Colonic mucosa (tissue), 4 donors: ENCODE data around the gene MRPS26. TPM values are rescaled to one million over a fixed set of nuclear protein-coding genes. Genes with fewer than 3 reads are reported as not detected.
"Not testable (repeated sequence)": the region's sequence is repeated elsewhere in the genome, so short reads cannot be mapped to it uniquely, and the experiment has no call there.

Experiments
- DNase-seq: peaks from one replicate; pipeline ENCODE4 v3.0.0-alpha.2; 2020
- H3K27ac ChIP-seq: fragments of 200-600 bp; one replicate; pipeline ENCODE4 v1.8.0; 2021
- H3K27me3 ChIP-seq: fragments of 200-600 bp; one replicate; pipeline ENCODE4 v1.8.0; 2021
- H3K36me3 ChIP-seq: fragments of 200-600 bp; one replicate; pipeline ENCODE4 v1.8.0; 2021
- H3K4me1 ChIP-seq: fragments of 200-600 bp; one replicate; pipeline ENCODE4 v1.8.0; 2021; ENCODE audit warnings: mild to moderate bottlenecking
- H3K4me3 ChIP-seq: fragments of 200-600 bp; one replicate; pipeline ENCODE4 v1.8.0; 2021
- H3K9ac ChIP-seq, 2 donors: one replicate each; pipeline ENCODE4 v1.7.0; 2013; ENCODE audit warnings: control low read depth in 2 of 2, low read depth in 2 of 2, low read length in 2 of 2
- H3K9me3 ChIP-seq: fragments of 200-600 bp; one replicate; pipeline ENCODE4 v1.8.0; 2021
- intact Hi-C: fragments of 100-400 bp; cut with DNase I; formaldehyde crosslinking; loops from one replicate; pipeline ENCODE4 v1.14.1; 2022
- total RNA-seq, 2 donors: library from RNA; stranded (reverse); fragmentation: NEBNext Ultra II Directional in 1 of 2; extraction: Animal tissue kit (Norgen Biotek cat#: 25700) in 1 of 2; gene quantifications; one replicate each; pipeline ENCODE4 v1.2.1, GENCODE V29; 2021
- TF ChIP-seq, protein P1 (sequence below): fragments of 200-600 bp; IDR thresholded peaks from one replicate; pipeline ENCODE4 v1.8.0; 2022; ENCODE audit warnings: antibody characterized with exemption, mild to moderate bottlenecking
- donor health status: healthy.
- donor health status: DM: no; HTN: no; CAD: no.
- donor health status: DM: no; HTN: no; CAD: no.

The MRPS26 gene
- total RNA-seq, 2 donors from 2014 or later, result 37.6 to 72.5 TPM

DNA sequence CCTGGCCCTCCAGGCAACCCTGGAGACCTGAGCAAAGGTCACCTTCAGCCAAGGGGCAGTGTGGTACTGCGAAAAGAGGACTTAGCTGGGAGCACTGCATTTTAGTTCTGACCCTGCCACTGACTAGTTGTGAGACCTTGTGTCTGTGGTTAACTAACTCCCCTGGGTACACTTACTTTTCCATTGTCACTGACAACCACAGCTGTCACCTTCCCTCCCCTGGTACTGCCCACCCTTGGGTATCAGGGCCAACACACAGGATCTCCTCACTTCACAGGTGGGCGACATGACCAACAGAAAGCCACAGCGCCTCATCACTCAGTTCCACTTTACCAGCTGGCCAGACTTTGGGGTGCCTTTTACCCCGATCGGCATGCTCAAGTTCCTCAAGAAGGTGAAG, 24.1 kb upstream of the MRPS26 start:
- Histone ChIP-seq H3K9ac (no peak overlapping the region), H3K9me3 (no peaks in the 10 kb centered on the region), H3K27ac (no peak overlapping the region), H3K36me3 (peaks cover 6% of the 10 kb centered on the region), H3K4me1 (no peaks in the 10 kb centered on the region), H3K4me3 (no peak overlapping the region), H3K27me3 (no peaks in the 10 kb centered on the region)
- DNase-seq, result no peak
- TF ChIP-seq, protein P1, sequence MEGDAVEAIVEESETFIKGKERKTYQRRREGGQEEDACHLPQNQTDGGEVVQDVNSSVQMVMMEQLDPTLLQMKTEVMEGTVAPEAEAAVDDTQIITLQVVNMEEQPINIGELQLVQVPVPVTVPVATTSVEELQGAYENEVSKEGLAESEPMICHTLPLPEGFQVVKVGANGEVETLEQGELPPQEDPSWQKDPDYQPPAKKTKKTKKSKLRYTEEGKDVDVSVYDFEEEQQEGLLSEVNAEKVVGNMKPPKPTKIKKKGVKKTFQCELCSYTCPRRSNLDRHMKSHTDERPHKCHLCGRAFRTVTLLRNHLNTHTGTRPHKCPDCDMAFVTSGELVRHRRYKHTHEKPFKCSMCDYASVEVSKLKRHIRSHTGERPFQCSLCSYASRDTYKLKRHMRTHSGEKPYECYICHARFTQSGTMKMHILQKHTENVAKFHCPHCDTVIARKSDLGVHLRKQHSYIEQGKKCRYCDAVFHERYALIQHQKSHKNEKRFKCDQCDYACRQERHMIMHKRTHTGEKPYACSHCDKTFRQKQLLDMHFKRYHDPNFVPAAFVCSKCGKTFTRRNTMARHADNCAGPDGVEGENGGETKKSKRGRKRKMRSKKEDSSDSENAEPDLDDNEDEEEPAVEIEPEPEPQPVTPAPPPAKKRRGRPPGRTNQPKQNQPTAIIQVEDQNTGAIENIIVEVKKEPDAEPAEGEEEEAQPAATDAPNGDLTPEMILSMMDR, result no peak
- intact Hi-C loops, result no loop called here

DNA sequence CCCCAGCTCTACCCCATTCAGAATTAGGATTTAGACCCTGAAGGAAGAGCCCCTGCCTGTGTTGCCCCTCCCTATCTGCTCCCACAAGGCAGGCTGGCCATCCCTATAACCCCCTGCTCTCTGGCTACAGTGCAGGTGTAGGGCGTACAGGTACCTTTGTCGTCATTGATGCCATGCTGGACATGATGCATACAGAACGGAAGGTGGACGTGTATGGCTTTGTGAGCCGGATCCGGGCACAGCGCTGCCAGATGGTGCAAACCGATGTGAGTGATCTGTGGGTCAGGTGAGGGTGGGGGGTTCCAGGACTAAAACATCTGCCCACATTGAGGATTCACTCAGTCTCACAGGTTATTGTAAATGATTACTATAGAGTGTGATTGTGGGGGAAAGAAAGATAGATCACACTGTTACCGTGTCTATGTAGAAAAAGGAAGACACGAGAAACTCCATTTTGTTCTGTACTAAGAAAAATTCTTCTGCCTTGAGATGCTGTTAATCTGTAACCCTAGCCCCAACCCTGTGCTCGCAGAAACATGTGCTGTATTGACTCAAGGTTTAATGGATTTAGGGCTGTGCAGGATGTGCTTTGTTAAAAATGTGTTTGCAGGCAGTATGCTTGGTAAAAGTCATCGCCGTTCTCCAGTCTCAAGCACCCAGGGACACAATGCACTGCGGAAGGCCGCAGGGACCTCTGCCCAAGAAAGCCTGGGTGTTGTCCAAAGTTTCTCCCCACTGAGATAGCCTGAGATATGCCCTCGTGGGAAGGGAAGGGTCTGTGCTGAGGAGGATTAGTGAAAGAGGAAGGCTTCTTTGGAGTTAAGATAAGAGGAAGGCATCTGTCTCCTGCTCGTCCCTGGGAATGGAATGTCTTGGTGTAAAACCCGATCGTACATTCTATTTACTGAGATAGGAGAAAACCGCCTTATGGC, 23.0 kb upstream of the MRPS26 start:
- DNase-seq, intact Hi-C loops, H3K4me3 ChIP-seq, H3K27me3 ChIP-seq, H3K9me3 ChIP-seq, H3K4me1 ChIP-seq, H3K27ac ChIP-seq: not testable (repeated sequence)
- H3K9ac ChIP-seq, result peak overlapping the region in 1 of 2 donors; percentile 3
- peaks cover 13% of the 10 kb centered on the region for H3K36me3 ChIP-seq

DNA sequence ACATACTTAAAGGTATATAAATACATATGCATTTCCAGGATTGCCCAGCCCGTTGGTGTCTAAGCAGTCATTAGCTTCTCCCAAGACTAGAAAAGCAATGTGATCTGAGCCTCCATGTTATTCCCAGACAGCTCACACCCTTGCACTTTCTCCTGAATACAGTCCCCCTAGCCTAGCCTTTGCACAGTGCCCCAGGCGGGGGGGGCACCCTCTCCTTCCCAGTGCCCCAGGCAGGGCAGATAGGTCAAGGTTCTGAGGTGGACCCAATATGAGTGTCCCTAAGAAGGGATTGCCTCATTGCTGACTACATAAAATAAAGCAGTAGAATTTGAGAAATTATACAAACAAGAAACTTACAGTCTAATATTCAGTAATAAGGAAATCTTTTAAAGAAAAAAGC, 17.9 kb upstream of the MRPS26 start:
- intact Hi-C loops, result no loop called here
- TF ChIP-seq, protein P1, result no peak
- H3K9me3 ChIP-seq, result no peaks in the 10 kb centered on the region
- H3K4me1 ChIP-seq, result no peaks in the 10 kb centered on the region
- H3K27me3 ChIP-seq, result no peaks in the 10 kb centered on the region
- H3K4me3 ChIP-seq, result no peak overlapping the region
- H3K36me3 ChIP-seq, result peaks cover 13% of the 10 kb centered on the region
- DNase-seq, result no peak
- H3K27ac ChIP-seq, result no peak overlapping the region
- H3K9ac ChIP-seq, result no peak overlapping the region

DNA sequence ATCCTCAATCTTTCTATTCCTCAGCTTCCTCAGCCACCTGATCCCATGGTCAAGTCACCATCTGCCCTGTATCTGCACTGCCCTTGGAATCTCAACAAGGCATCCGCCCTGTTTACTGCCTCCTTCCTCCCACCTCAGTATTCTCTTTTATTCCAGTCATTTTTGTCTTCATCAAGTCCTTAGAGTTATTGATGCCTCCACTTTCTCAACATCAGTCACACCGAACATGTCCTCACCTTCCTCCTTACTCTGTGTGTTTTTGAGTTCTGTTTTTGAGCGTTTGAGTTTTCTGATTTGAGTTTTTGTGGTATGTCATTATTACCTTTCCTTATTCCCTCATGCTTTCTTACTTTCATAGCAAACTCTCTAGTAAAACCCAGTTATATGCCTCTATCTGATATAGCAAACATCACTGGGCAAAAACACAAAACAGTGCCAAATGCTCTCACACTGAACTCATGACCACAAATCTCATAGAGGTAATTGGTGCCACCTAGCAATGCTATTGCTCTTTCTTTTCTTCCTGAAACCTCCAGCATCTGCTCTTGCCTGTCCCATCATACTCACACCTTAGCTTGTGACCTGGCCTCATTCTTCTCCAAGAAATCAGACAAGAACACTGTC, 14.2 kb upstream of the MRPS26 start:
- Histone ChIP-seq H3K36me3 (peaks cover 19% of the 10 kb centered on the region), H3K4me1 (no peaks in the 10 kb centered on the region), H3K27me3 (no peaks in the 10 kb centered on the region), H3K4me3 (no peak overlapping the region), H3K9ac (no peak overlapping the region), H3K27ac (no peak overlapping the region), H3K9me3 (no peaks in the 10 kb centered on the region)
- DNase-seq, result no peak
- intact Hi-C loops, result loop anchor here (10.0 kb wide), 1 partner anchor 1567 kb away; the partner anchor contains the start of gene NSFL1C
- TF ChIP-seq, protein P1, result no peak

DNA sequence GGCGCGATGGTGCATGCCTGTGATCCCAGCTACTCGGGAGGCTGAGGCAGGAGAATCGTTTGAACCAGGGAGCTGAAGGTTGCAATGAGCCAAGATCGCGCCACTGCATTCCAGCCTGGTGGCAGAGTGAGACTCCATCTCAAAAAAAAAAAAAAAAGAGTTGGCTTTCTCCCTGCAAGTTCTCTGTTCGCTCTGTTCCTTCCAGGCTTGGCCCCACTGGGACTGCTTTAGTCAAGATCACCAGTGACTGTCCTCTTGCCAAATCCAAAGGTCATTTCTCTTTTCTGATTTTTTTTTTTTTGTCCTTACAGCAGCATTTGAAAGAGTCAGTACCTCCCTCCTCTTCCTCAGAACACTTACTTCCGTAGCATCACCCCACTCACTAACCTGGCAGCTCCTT, 13.2 kb upstream of the MRPS26 start:
- H3K27ac ChIP-seq, result no peak overlapping the region
- TF ChIP-seq, protein P1, result no peak
- H3K36me3 ChIP-seq, result peaks cover 18% of the 10 kb centered on the region
- no peaks in the 10 kb centered on the region for H3K27me3 ChIP-seq
- H3K4me1 ChIP-seq, result no peaks in the 10 kb centered on the region
- no peak for DNase-seq
- no peak overlapping the region for H3K9ac ChIP-seq
- H3K4me3 ChIP-seq, result no peak overlapping the region
- intact Hi-C loops, result loop anchor here (10.0 kb wide), 1 partner anchor 1568 kb away; the partner anchor contains the start of gene NSFL1C
- H3K9me3 ChIP-seq, result no peaks in the 10 kb centered on the region
